ENCODE data around the gene KCNN1.

KCNN1 gene

DNA sequence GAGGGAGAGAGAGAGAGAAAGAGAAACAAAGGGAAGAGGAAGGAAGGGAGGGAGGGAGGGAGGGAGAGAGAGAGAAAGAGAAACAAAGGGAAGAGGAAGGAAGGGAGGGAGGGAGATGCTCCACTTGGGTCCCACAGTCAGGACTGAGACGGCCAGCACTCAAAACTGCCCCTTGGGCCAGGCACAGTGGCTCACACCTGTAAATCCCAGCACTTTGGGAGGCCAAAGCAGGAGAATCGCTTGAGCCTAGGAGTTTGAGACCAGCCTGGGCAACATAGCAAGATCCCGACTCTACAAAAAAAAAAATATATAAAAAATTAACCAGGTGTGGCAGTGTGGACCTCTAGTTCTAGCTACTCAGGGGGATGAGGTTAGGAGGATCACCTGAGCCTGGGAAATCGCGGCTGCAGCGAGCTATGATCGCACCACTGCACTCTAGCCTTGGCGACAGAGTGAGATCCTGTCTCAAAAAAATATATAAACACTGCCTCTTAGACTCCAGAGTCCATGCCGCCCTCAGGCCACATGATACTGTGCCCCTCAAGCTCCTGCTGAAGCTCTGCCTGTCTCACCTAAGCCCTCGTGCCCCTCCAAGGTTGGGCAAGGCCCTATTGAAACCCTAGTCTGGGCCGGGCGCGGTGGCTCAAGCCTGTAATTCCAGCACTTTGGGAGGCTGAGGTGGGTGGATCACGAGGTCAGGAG, 49.5 kb downstream of the KCNN1 start:
- H3K79me2 ChIP-seq (ENCODE audit: insufficient read depth, low read length) = no peaks in the 10 kb centered on the region
- no peaks in the 10 kb centered on the region for H3K27me3 ChIP-seq (ENCODE audit: insufficient read depth, low read length, poor library complexity, severe bottlenecking)
- H2AFZ ChIP-seq (ENCODE audit: low read length) = no peak overlapping the region
- H3K4me3 ChIP-seq (ENCODE audit: low read length, poor library complexity, severe bottlenecking) = no peak overlapping the region
- H3K9me2 ChIP-seq (replicated peaks; ENCODE audit: low read depth, low read length) = no peaks in the 10 kb centered on the region
- H3F3A ChIP-seq (ENCODE audit: low read depth) = no peaks in the 10 kb centered on the region
- H4K20me1 ChIP-seq (ENCODE audit: insufficient read depth, low read length, poor library complexity, severe bottlenecking) = no peaks in the 10 kb centered on the region
- H3K4me1 ChIP-seq (ENCODE audit: insufficient read depth, low read length, poor library complexity, severe bottlenecking) = peaks cover under 1% of the 10 kb centered on the region
- no peak overlapping the region for H3K9ac ChIP-seq (ENCODE audit: low read depth, low read length, poor library complexity, severe bottlenecking)
- TF ChIP-seq, protein P1, sequence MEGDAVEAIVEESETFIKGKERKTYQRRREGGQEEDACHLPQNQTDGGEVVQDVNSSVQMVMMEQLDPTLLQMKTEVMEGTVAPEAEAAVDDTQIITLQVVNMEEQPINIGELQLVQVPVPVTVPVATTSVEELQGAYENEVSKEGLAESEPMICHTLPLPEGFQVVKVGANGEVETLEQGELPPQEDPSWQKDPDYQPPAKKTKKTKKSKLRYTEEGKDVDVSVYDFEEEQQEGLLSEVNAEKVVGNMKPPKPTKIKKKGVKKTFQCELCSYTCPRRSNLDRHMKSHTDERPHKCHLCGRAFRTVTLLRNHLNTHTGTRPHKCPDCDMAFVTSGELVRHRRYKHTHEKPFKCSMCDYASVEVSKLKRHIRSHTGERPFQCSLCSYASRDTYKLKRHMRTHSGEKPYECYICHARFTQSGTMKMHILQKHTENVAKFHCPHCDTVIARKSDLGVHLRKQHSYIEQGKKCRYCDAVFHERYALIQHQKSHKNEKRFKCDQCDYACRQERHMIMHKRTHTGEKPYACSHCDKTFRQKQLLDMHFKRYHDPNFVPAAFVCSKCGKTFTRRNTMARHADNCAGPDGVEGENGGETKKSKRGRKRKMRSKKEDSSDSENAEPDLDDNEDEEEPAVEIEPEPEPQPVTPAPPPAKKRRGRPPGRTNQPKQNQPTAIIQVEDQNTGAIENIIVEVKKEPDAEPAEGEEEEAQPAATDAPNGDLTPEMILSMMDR (conservative IDR thresholded peaks at IDR 0.05; ENCODE audit: low read length) = no peak
- TF ChIP-seq EZH2phosphoT487 (IDR thresholded peaks at IDR 0.05; ENCODE audit: borderline replicate concordance) = no peak
- H3K36me3 ChIP-seq (ENCODE audit: insufficient read depth, low read length) = peaks cover 19% of the 10 kb centered on the region; the same call in 1 of the 2 replicates
- H3K9me3 ChIP-seq (ENCODE audit: insufficient read depth, low read depth, low read length) = no peaks in the 10 kb centered on the region
- H3K4me2 ChIP-seq (ENCODE audit: low read depth, low read length, poor library complexity, severe bottlenecking) = no peak overlapping the region

DNA sequence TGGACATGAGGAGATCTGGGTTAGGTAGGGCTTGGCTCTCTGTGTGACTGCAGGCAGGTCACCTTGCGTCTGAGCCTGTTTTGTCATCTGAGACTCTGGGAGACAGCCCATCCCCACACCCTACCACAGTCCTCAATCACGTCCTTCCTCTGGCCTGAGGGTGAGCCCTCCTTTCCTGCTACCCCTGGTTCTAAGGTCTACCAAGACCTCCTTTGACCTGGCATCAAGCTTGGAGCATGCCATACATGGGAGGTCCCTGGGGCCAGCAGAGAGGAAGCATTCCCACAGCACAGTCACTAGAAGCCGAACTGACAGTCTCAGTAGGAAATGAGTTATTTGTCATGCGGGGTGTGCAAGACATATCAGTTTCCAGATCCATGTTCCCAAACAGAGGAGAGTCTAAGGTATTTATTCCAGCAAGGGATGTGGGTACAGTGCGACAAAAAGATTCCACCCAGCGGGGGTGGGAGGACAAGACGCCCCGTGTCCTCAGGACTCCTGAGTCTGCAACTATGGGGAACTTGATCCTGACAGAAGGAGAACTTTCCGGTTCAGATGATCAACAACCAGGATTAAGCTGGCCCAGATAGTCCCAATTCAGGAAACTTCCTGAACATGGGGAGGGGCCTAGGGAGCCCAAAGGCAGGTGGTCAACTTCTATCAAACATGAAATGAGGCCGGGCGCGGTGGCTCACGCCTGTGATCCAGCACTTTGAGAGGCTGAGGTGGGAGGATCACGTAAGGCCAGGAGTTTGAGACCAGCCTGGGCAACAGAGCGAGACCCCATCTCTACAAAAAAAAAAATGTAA, 50.6 kb downstream of the KCNN1 start:
- Histone ChIP-seq H3F3A (ENCODE audit: low read depth) (no peaks in the 10 kb centered on the region), H3K79me2 (ENCODE audit: insufficient read depth, low read length) (peaks cover 2% of the 10 kb centered on the region; the same call in 1 of the 2 replicates), H3K9ac (ENCODE audit: low read depth, low read length, poor library complexity, severe bottlenecking) (no peak overlapping the region), H3K27me3 (ENCODE audit: insufficient read depth, low read length, poor library complexity, severe bottlenecking) (no peaks in the 10 kb centered on the region), H3K9me2 (replicated peaks; ENCODE audit: low read depth, low read length) (no peaks in the 10 kb centered on the region), H3K4me3 (ENCODE audit: low read length, poor library complexity, severe bottlenecking) (no peak overlapping the region), H3K36me3 (ENCODE audit: insufficient read depth, low read length) (peaks cover 15% of the 10 kb centered on the region; the same call in 1 of the 2 replicates), H3K9me3 (ENCODE audit: insufficient read depth, low read depth, low read length) (no peaks in the 10 kb centered on the region), H4K20me1 (ENCODE audit: insufficient read depth, low read length, poor library complexity, severe bottlenecking) (no peaks in the 10 kb centered on the region), H3K4me2 (ENCODE audit: low read depth, low read length, poor library complexity, severe bottlenecking) (no peak overlapping the region), H3K4me1 (ENCODE audit: insufficient read depth, low read length, poor library complexity, severe bottlenecking) (peaks cover 4% of the 10 kb centered on the region), H2AFZ (ENCODE audit: low read length) (no peak overlapping the region)
- TF ChIP-seq, protein P1 (conservative IDR thresholded peaks at IDR 0.05; ENCODE audit: low read length) = no peak

DNA sequence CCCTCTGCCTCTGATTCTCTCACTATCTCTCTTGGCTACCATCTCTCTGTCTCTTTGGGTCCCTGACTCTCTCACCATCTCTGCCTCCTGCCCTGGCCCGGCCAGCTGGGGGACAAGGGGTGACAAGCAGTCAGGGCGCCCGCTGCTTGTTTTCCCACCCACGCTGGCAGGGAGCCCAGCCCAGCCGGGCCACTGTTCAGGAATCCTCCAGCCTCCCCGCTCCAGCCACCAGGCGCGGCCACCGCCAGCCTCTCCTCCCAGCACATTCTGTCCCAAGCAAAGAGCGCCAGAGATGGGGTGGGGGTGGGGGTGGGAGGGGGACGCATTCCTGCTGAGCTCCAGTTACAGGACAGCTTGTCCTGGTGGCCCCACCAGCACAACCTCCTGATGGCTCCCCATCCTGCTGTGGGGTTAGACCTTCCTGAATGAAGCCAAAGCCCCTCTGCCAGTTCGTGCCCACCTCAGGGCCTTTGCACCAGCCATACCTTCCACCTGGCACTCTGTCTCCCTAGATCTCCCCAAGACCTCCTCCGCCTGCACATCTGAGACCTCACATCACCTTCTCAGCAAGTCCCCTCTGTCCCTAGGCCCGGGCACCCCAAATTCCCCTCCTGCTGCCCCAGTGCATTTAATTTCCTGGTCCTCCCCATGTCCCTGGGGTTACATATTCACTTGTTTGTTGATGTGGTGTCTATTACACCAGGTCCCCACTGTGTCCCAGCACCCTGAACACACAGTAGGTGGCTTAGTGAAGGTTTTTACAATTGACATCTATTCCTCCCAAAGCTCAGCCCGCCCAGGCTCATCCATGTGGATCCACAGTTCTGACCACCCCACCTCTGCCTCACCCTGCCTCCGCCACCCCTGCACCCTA, 53.5 kb downstream of the KCNN1 start:
- Histone ChIP-seq H3K79me2 (ENCODE audit: insufficient read depth, low read length) (peaks cover 16% of the 10 kb centered on the region), H2AFZ (ENCODE audit: low read length) (no peak overlapping the region), H3K4me1 (ENCODE audit: insufficient read depth, low read length, poor library complexity, severe bottlenecking) (peaks cover 23% of the 10 kb centered on the region), H3K9me3 (ENCODE audit: insufficient read depth, low read depth, low read length) (no peaks in the 10 kb centered on the region), H3K4me2 (ENCODE audit: low read depth, low read length, poor library complexity, severe bottlenecking) (no peak overlapping the region), H3K9me2 (replicated peaks; ENCODE audit: low read depth, low read length) (no peaks in the 10 kb centered on the region), H4K20me1 (ENCODE audit: insufficient read depth, low read length, poor library complexity, severe bottlenecking) (no peaks in the 10 kb centered on the region), H3K27me3 (ENCODE audit: insufficient read depth, low read length, poor library complexity, severe bottlenecking) (no peaks in the 10 kb centered on the region), H3F3A (ENCODE audit: low read depth) (no peaks in the 10 kb centered on the region), H3K9ac (ENCODE audit: low read depth, low read length, poor library complexity, severe bottlenecking) (no peak overlapping the region), H3K4me3 (ENCODE audit: low read length, poor library complexity, severe bottlenecking) (no peak overlapping the region), H3K36me3 (ENCODE audit: insufficient read depth, low read length) (peaks cover 1% of the 10 kb centered on the region; the same call in 1 of the 2 replicates)
- TF ChIP-seq, protein P1 (conservative IDR thresholded peaks at IDR 0.05; ENCODE audit: low read length) = no peak
- TF ChIP-seq EZH2phosphoT487 (IDR thresholded peaks at IDR 0.05; ENCODE audit: borderline replicate concordance) = no peak

Measured in Loucy (cell line).